ENCODE measurements around the gene FHL3.

GRCh38 chr1:38029081-38029681, 23.9 kb upstream of the FHL3 start:
- no peak for TF ChIP-seq CTCF (IDR thresholded peaks at IDR 0.05; ENCODE audit: insufficient read depth, low read length, poor library complexity, severe bottlenecking)
- TF ChIP-seq EZH2phosphoT487 (conservative IDR thresholded peaks at IDR 0.05; ENCODE audit: low read length) = no peak
